Renal cortex interstitium (tissue), 11 donors: ENCODE results near the gene DOCK9. TPM values are rescaled to one million over a fixed set of nuclear protein-coding genes. Genes with fewer than 3 reads are reported as not detected.
"Not testable (repeated sequence)": the region's sequence is repeated elsewhere in the genome, so short reads cannot be mapped to it uniquely, and the experiment has no call there.

ENCODE experiments used
- DNase-seq, 11 donors: peaks; one replicate each; pipeline ENCODE4 v3.0.0-alpha.2; 2013; ENCODE audit warnings: low read depth in 9 of 11, low spot score in 4 of 11; ENCODE audit errors: extremely low read depth in 1 of 11
- polyA plus RNA-seq, 3 donors: library from polyadenylated mRNA; unstranded; fragments of 120-200 nt; gene quantifications; one replicate each; pipeline ENCODE4 v1.2.1, GENCODE V29; 2013; ENCODE audit not compliant: insufficient read length in 3 of 3

DOCK9 gene
- polyA plus RNA-seq, 3 donors = 54.0 to 74.4 (median 65.2) TPM

- DNase-seq = no peak
These were observed 72.7 kb downstream of the DOCK9 start for GRCh38 chr13:98905199-98905598.

GRCh38 chr13:98900442-98900841, 77.4 kb downstream of the DOCK9 start:
- no peak for DNase-seq

GRCh38 chr13:98897706-98898105, 80.2 kb downstream of the DOCK9 start:
- DNase-seq = no peak

GRCh38 chr13:98896868-98897144, 81.1 kb downstream of the DOCK9 start:
- no peak for DNase-seq

- no peak for DNase-seq
These were observed 81.6 kb downstream of the DOCK9 start for GRCh38 chr13:98896083-98896867.

GRCh38 chr13:98894814-98895213, 83.0 kb downstream of the DOCK9 start:
- DNase-seq = not testable (repeated sequence)

GRCh38 chr13:98893371-98893770, 84.5 kb downstream of the DOCK9 start:
- no peak for DNase-seq

GRCh38 chr13:98892821-98893220, 85.0 kb downstream of the DOCK9 start:
- no peak for DNase-seq

GRCh38 chr13:98892077-98892476, 85.8 kb downstream of the DOCK9 start:
- DNase-seq = no peak

GRCh38 chr13:98890925-98891324, 86.9 kb downstream of the DOCK9 start:
- peak in 1 of 11 donors; percentile 28 for DNase-seq

- no peak for DNase-seq
These were observed 87.7 kb downstream of the DOCK9 start for GRCh38 chr13:98890186-98890585.

- no peak for DNase-seq
These were observed 88.3 kb downstream of the DOCK9 start for GRCh38 chr13:98889419-98890085.

GRCh38 chr13:98888890-98889279, 89.0 kb downstream of the DOCK9 start:
- DNase-seq = no peak

GRCh38 chr13:98888222-98888889, 89.5 kb downstream of the DOCK9 start:
- no peak for DNase-seq

- no peak for DNase-seq
These were observed 91.2 kb downstream of the DOCK9 start for GRCh38 chr13:98886587-98887230.

GRCh38 chr13:98885600-98885999, 92.3 kb downstream of the DOCK9 start:
- DNase-seq = no peak

GRCh38 chr13:98883998-98884397, 93.9 kb downstream of the DOCK9 start:
- DNase-seq = no peak

- DNase-seq = no peak
These were observed 96.5 kb downstream of the DOCK9 start for GRCh38 chr13:98881390-98881789.

- no peak for DNase-seq
These were observed 97.2 kb downstream of the DOCK9 start for GRCh38 chr13:98880677-98881076.

GRCh38 chr13:98879957-98880356, 97.9 kb downstream of the DOCK9 start:
- DNase-seq = no peak
